Erythroblast (primary cell): Measurements from ENCODE around the gene GGTA1.

Source experiments
- GATA1 ChIP-seq: IDR thresholded peaks from 2 replicates; pipeline ENCODE4 v1.6.1; 2011; ENCODE audit warnings: low read depth, mild to moderate bottlenecking, control low read depth, low read length, moderate library complexity
- POLR2A ChIP-seq: IDR thresholded peaks from 2 replicates; pipeline ENCODE4 v1.6.1; 2011; ENCODE audit warnings: mild to moderate bottlenecking, low read length

GRCh38 chr9:121529237-121529987 is 29.8 kb upstream of the GGTA1 start:
- no peak for TF ChIP-seq POLR2A
- no peak for TF ChIP-seq GATA1
